DND-41 (cell line): ENCODE results near the gene ANKS1B.

ENCODE experiments used
- ATAC-seq: fragments of 200-7000 bp; cut with Tn5 transposase; 3 replicates; pipeline ENCODE4 v1.9.1; 2021; ENCODE audit warnings: low read depth; ENCODE audit not compliant: insufficient read depth
- DNase-seq: peaks from one replicate; pipeline ENCODE4 v3.0.0-alpha.2; 2020
- H2AFZ ChIP-seq: 2 replicates; pipeline ENCODE4 v1.6.0; 2012; ENCODE audit warnings: low read depth, low read length
- H3K27ac ChIP-seq: 2 replicates; pipeline ENCODE4 v1.5.1; 2012; ENCODE audit warnings: low read length, inconsistent platforms
- H3K27me3 ChIP-seq: fragments of 200-600 bp; sonication (generic); 2 replicates; pipeline ENCODE4 v1.6.0; 2012; ENCODE audit warnings: low read length, mild to moderate bottlenecking, inconsistent platforms; ENCODE audit not compliant: insufficient read depth, poor library complexity
- H3K36me3 ChIP-seq: 2 replicates; pipeline ENCODE4 v1.5.1; 2012; ENCODE audit warnings: low read length, inconsistent platforms; ENCODE audit not compliant: insufficient read depth
- H3K4me1 ChIP-seq: 2 replicates; pipeline ENCODE4 v1.5.1; 2012; ENCODE audit warnings: mild to moderate bottlenecking, low read length; ENCODE audit not compliant: insufficient read depth
- H3K4me2 ChIP-seq: 2 replicates; pipeline ENCODE4 v1.6.0; 2012; ENCODE audit warnings: mild to moderate bottlenecking, moderate library complexity, low read length, inconsistent platforms; ENCODE audit not compliant: insufficient read depth
- H3K4me3 ChIP-seq, 2 experiments: fragments of 200-600 bp in 1 of 2; shearing (Covaris generic) in 1 of 2; 2 replicates each; pipeline ENCODE4 v1.5.1; 2012 to 2016; ENCODE audit warnings: inconsistent platforms in 2 of 2, low read length in 2 of 2, mild to moderate bottlenecking in 2 of 2, low read depth in 1 of 2, moderate library complexity in 1 of 2
- H3K79me2 ChIP-seq: 2 replicates; pipeline ENCODE4 v1.6.0; 2012; ENCODE audit warnings: low read length, inconsistent platforms; ENCODE audit not compliant: insufficient read depth
- H3K9ac ChIP-seq: 2 replicates; pipeline ENCODE4 v1.6.0; 2012; ENCODE audit warnings: low read depth, mild to moderate bottlenecking, inconsistent platforms, low read length, moderate library complexity
- H3K9me3 ChIP-seq: 2 replicates; pipeline ENCODE4 v1.5.1; 2012; ENCODE audit warnings: low read length, moderate library complexity, mild to moderate bottlenecking, inconsistent platforms; ENCODE audit not compliant: insufficient read depth, severe bottlenecking
- H4K20me1 ChIP-seq: 2 replicates; pipeline ENCODE4 v1.6.0; 2012; ENCODE audit warnings: low read length; ENCODE audit not compliant: insufficient read depth
- EZH2 ChIP-seq: IDR thresholded peaks from 3 replicates; pipeline ENCODE4 v1.6.1; 2012; ENCODE audit warnings: borderline replicate concordance, low read depth, mild to moderate bottlenecking, moderate library complexity, low read length, inconsistent platforms; ENCODE audit not compliant: severe bottlenecking
- TF ChIP-seq, protein P1 (sequence below): IDR thresholded peaks from 2 replicates; pipeline ENCODE4 v1.5.1; 2012; ENCODE audit warnings: borderline replicate concordance, low read length, moderate library complexity, mild to moderate bottlenecking; ENCODE audit not compliant: poor library complexity, severe bottlenecking; ENCODE audit errors: extremely low read depth

The ANKS1B gene

DNA sequence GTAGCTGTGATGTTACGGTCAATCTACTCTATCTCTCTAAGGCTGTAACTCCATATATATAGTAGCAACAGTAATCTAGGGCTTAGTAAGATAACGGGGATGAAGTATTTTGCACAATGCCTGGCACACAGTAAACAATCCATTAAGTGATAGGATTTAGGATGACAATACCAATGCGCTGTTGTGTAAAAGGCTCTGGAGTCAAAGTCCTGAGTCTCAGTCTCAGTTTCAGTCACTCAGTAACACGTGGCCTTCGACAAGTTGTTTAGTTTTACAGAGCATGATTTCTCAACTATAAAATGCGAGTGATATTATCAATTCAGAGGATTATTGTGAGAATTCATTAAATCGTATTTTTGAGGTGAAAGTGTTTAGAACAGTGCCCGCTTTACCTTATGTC, 174.8 kb downstream of the ANKS1B start:
- H3K9me3 ChIP-seq: no peaks in the 10 kb centered on the region
- ATAC-seq (no peak), DNase-seq (no peak)
- no peak overlapping the region for H2AFZ ChIP-seq
- no peaks in the 10 kb centered on the region for H3K27me3 ChIP-seq
- no peak overlapping the region for H3K4me2 ChIP-seq
- no peak overlapping the region for H3K9ac ChIP-seq
- H3K27ac ChIP-seq: no peak overlapping the region
- H3K4me3 ChIP-seq: no peak overlapping the region
- H3K4me1 ChIP-seq: no peaks in the 10 kb centered on the region
- H3K79me2 ChIP-seq: no peaks in the 10 kb centered on the region
- H4K20me1 ChIP-seq: no peaks in the 10 kb centered on the region
- no peaks in the 10 kb centered on the region for H3K36me3 ChIP-seq
- TF ChIP-seq, protein P1, sequence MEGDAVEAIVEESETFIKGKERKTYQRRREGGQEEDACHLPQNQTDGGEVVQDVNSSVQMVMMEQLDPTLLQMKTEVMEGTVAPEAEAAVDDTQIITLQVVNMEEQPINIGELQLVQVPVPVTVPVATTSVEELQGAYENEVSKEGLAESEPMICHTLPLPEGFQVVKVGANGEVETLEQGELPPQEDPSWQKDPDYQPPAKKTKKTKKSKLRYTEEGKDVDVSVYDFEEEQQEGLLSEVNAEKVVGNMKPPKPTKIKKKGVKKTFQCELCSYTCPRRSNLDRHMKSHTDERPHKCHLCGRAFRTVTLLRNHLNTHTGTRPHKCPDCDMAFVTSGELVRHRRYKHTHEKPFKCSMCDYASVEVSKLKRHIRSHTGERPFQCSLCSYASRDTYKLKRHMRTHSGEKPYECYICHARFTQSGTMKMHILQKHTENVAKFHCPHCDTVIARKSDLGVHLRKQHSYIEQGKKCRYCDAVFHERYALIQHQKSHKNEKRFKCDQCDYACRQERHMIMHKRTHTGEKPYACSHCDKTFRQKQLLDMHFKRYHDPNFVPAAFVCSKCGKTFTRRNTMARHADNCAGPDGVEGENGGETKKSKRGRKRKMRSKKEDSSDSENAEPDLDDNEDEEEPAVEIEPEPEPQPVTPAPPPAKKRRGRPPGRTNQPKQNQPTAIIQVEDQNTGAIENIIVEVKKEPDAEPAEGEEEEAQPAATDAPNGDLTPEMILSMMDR: no peak
- no peak for TF ChIP-seq EZH2

DNA sequence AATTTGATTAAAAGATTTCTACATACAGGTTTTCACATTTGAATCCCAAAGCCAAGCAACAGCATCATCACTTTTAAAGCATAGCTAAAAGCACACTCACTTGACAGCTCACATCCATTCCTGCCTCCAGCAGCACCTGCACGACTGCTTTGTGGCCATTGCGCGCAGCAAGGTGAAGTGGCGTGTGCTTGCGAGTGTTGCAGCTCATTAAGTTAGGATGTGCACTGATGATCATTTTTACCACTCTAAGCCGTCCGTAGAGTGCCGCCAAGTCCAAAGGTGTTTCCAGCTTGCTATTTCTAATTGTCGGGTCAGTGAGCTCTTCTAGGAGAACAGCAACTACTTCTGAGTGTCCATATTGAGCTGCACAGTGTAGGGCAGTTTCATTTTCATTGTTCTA, 178.4 kb downstream of the ANKS1B start:
- Histone ChIP-seq H3K4me1 (no peaks in the 10 kb centered on the region), H3K36me3 (no peaks in the 10 kb centered on the region), H3K9me3 (no peaks in the 10 kb centered on the region), H4K20me1 (no peaks in the 10 kb centered on the region), H3K27me3 (no peaks in the 10 kb centered on the region), H3K27ac (no peak overlapping the region), H3K9ac (no peak overlapping the region), H2AFZ (no peak overlapping the region), H3K79me2 (no peaks in the 10 kb centered on the region), H3K4me3 (no peak overlapping the region), H3K4me2 (no peak overlapping the region)
- DNase-seq (no peak), ATAC-seq (no peak)
- TF ChIP-seq EZH2: no peak
- TF ChIP-seq, protein P1: no peak

DNA sequence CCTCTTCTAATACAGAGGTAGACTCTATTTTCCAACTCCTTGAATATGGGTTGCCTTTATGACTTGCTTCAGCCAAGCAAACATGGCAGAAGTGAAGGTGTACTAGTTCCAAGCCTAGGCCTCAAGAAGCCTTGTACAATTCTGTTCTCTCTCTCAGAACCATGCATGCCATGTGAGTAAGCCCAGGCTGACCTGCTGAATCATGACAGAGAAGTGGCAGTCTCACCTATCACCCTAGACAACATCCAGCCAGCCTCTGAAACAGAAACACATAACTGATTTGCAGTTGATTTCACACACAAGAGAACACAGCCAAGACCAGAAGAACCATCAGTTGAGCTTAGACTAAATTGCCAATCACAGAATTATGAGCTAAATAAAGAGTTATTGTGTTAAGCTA, 180.0 kb downstream of the ANKS1B start:
- H3K9me3 ChIP-seq: no peaks in the 10 kb centered on the region
- no peak overlapping the region for H2AFZ ChIP-seq
- no peak for DNase-seq

More for the DNA sequence above, 180.0 kb downstream of the ANKS1B start:
- no peak overlapping the region for H3K4me3 ChIP-seq
- no peaks in the 10 kb centered on the region for H3K79me2 ChIP-seq
- H4K20me1 ChIP-seq: no peaks in the 10 kb centered on the region
- H3K4me2 ChIP-seq: no peak overlapping the region
- H3K4me1 ChIP-seq: no peaks in the 10 kb centered on the region
- no peaks in the 10 kb centered on the region for H3K27me3 ChIP-seq
- ATAC-seq: no peak
- no peak overlapping the region for H3K9ac ChIP-seq
- no peaks in the 10 kb centered on the region for H3K36me3 ChIP-seq
- no peak overlapping the region for H3K27ac ChIP-seq
- TF ChIP-seq EZH2: no peak
- TF ChIP-seq, protein P1: no peak
